Measurements from ENCODE around the gene CBR1. TPM values are rescaled to one million over a fixed set of nuclear protein-coding genes. Genes with fewer than 3 reads are reported as not detected.

The CBR1 gene
- total and polyA plus RNA-seq, 2 of the 13 experiments (the other 11 are each of a cell fraction or from before 2014, with no cell fraction given): 33.7 to 38.7 TPM

DNA sequence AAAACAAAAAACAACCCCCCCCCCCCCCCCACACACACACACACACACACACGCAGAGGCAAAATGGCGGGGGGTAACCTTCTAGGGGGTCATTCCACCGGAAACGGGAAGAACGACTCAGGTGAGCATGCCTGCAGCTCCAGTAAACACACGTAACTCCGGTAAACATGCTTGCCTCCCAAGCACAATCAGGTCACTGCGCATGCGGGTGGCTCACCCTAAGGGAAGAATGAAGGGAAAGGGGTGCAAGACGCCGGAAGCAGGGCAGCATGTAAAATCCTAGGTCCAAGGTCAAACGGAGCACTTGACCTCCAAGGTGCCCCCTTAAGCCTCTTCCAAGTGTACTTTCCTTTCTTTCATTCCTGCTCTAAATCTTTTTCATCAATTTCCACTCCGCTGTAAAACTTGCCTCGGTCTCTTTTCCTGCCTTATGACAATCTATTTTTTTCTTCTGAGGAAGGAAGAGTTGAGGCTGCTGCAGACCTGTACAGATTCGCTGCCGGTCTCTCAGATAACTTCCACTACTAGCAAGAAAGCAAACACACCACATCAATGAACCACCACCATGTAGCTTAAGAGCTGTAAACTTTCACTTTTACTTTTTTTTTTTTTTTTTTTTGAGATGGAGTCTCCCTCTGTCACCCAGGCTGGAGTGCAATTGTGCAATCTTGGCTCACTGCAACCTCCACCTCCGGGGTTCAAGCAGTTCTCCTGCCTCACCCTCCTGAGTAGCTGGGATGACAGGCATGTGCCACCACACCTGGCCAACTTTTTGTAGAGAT is 44.0 kb downstream of the CBR1 start (continued):
- TF ChIP-seq, protein P1, sequence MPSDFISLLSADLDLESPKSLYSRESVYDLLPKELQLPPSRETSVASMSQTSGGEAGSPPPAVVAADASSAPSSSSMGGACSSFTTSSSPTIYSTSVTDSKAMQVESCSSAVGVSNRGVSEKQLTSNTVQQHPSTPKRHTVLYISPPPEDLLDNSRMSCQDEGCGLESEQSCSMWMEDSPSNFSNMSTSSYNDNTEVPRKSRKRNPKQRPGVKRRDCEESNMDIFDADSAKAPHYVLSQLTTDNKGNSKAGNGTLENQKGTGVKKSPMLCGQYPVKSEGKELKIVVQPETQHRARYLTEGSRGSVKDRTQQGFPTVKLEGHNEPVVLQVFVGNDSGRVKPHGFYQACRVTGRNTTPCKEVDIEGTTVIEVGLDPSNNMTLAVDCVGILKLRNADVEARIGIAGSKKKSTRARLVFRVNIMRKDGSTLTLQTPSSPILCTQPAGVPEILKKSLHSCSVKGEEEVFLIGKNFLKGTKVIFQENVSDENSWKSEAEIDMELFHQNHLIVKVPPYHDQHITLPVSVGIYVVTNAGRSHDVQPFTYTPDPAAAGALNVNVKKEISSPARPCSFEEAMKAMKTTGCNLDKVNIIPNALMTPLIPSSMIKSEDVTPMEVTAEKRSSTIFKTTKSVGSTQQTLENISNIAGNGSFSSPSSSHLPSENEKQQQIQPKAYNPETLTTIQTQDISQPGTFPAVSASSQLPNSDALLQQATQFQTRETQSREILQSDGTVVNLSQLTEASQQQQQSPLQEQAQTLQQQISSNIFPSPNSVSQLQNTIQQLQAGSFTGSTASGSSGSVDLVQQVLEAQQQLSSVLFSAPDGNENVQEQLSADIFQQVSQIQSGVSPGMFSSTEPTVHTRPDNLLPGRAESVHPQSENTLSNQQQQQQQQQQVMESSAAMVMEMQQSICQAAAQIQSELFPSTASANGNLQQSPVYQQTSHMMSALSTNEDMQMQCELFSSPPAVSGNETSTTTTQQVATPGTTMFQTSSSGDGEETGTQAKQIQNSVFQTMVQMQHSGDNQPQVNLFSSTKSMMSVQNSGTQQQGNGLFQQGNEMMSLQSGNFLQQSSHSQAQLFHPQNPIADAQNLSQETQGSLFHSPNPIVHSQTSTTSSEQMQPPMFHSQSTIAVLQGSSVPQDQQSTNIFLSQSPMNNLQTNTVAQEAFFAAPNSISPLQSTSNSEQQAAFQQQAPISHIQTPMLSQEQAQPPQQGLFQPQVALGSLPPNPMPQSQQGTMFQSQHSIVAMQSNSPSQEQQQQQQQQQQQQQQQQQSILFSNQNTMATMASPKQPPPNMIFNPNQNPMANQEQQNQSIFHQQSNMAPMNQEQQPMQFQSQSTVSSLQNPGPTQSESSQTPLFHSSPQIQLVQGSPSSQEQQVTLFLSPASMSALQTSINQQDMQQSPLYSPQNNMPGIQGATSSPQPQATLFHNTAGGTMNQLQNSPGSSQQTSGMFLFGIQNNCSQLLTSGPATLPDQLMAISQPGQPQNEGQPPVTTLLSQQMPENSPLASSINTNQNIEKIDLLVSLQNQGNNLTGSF (CRISPR knock-in tag; IDR thresholded peaks at IDR 0.05): no peak
- no peak for TF ChIP-seq STAT5B (CRISPR knock-in tag; IDR thresholded peaks at IDR 0.05)
- TF ChIP-seq ZNF841 (CRISPR knock-in tag; IDR thresholded peaks at IDR 0.05; ENCODE audit: borderline replicate concordance): no peak
- TF ChIP-seq SP4 (CRISPR knock-in tag; IDR thresholded peaks at IDR 0.05): 0 out of 2 replicates have a peak, but pooled peaks have one; percentile 32
- no peak for TF ChIP-seq ZNF766 (CRISPR knock-in tag; IDR thresholded peaks at IDR 0.05; ENCODE audit: borderline replicate concordance)
- TF ChIP-seq KDM5A (IDR thresholded peaks at IDR 0.05; ENCODE audit: borderline replicate concordance, low read length): no peak
- TF ChIP-seq, protein P2, sequence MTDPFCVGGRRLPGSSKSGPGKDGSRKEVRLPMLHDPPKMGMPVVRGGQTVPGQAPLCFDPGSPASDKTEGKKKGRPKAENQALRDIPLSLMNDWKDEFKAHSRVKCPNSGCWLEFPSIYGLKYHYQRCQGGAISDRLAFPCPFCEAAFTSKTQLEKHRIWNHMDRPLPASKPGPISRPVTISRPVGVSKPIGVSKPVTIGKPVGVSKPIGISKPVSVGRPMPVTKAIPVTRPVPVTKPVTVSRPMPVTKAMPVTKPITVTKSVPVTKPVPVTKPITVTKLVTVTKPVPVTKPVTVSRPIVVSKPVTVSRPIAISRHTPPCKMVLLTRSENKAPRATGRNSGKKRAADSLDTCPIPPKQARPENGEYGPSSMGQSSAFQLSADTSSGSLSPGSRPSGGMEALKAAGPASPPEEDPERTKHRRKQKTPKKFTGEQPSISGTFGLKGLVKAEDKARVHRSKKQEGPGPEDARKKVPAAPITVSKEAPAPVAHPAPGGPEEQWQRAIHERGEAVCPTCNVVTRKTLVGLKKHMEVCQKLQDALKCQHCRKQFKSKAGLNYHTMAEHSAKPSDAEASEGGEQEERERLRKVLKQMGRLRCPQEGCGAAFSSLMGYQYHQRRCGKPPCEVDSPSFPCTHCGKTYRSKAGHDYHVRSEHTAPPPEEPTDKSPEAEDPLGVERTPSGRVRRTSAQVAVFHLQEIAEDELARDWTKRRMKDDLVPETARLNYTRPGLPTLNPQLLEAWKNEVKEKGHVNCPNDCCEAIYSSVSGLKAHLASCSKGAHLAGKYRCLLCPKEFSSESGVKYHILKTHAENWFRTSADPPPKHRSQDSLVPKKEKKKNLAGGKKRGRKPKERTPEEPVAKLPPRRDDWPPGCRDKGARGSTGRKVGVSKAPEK (CRISPR knock-in tag; IDR thresholded peaks at IDR 0.05; ENCODE audit: borderline replicate concordance): no peak
- TF ChIP-seq DMAP1 (CRISPR knock-in tag; IDR thresholded peaks at IDR 0.05): 0 out of 2 replicates have a peak, but pooled peaks have one; percentile 26
- no peak for TF ChIP-seq IRF2 (CRISPR knock-in tag; IDR thresholded peaks at IDR 0.05)
- no peak for TF ChIP-seq ZNF350 (CRISPR knock-in tag; IDR thresholded peaks at IDR 0.05; ENCODE audit: borderline replicate concordance, low read depth)
- TF ChIP-seq MZF1 (CRISPR knock-in tag; IDR thresholded peaks at IDR 0.05; ENCODE audit: borderline replicate concordance): no peak
- TF ChIP-seq ZNF552 (CRISPR knock-in tag; IDR thresholded peaks at IDR 0.05; ENCODE audit: borderline replicate concordance): no peak
- TF ChIP-seq CENPX (CRISPR knock-in tag; IDR thresholded peaks at IDR 0.05): no peak
- no peak for TF ChIP-seq SP1 (IDR thresholded peaks at IDR 0.05)
- TF ChIP-seq SP1 (CRISPR knock-in tag; IDR thresholded peaks at IDR 0.05): no peak
- peak; percentile 64; the same call in 1 of the 2 replicates for TF ChIP-seq HOXA3 (CRISPR knock-in tag; IDR thresholded peaks at IDR 0.05)
- no peak for TF ChIP-seq TAF15 (IDR thresholded peaks at IDR 0.05; ENCODE audit: low read depth, low read length, poor library complexity, severe bottlenecking)
- TF ChIP-seq ZNF563 (CRISPR knock-in tag; IDR thresholded peaks at IDR 0.05): no peak
- TF ChIP-seq, protein P3, sequence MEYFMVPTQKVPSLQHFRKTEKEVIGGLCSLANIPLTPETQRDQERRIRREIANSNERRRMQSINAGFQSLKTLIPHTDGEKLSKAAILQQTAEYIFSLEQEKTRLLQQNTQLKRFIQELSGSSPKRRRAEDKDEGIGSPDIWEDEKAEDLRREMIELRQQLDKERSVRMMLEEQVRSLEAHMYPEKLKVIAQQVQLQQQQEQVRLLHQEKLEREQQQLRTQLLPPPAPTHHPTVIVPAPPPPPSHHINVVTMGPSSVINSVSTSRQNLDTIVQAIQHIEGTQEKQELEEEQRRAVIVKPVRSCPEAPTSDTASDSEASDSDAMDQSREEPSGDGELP (IDR thresholded peaks at IDR 0.05; ENCODE audit: borderline replicate concordance, low read depth): peak; percentile 49; the same call in 1 of the 2 replicates
